Prostate gland (tissue), 2 donors: ENCODE measurements around the gene KCNJ6. TPM values are rescaled to one million over a fixed set of nuclear protein-coding genes. Genes with fewer than 3 reads are reported as not detected.
A peak's percentile ranks its signal among the peaks of the same experiment; 100 is the strongest.

Experiments
- DNase-seq: peaks from one replicate; pipeline ENCODE4 v3.0.0-alpha.2; 2019; ENCODE audit warnings: low spot score
- H3K27ac ChIP-seq, 2 donors: fragments of 200-600 bp; sonication (generic); 2 replicates each; pipeline ENCODE4 v1.5.1; 2017 to 2019
- H3K27me3 ChIP-seq: fragments of 200-600 bp; sonication (generic); replicated peaks from 2 replicates; pipeline ENCODE4 v1.5.1; 2019; ENCODE audit not compliant: insufficient read depth
- H3K36me3 ChIP-seq, 2 donors: fragments of 200-600 bp; sonication (generic); 1 replicate in 1 of 2; 2 replicates in 1 of 2; pipeline versions ENCODE4 v1.5.1 to v1.8.1; 2017 to 2019
- H3K4me1 ChIP-seq: fragments of 200-600 bp; sonication (generic); replicated peaks from 2 replicates; pipeline ENCODE4 v1.5.1; 2019
- H3K4me3 ChIP-seq, 2 donors: fragments of 200-600 bp; sonication (generic); 2 replicates each; pipeline ENCODE4 v1.5.1; 2017 to 2019
- H3K9me3 ChIP-seq: fragments of 200-600 bp; sonication (generic); 2 replicates; pipeline ENCODE4 v1.5.1; 2017
- CTCF ChIP-seq, 4 experiments: fragments of 200-600 bp in 2 of 4; fragments of 450-650 bp in 2 of 4; sonication (generic) in 2 of 4; IDR thresholded peaks; 1 replicate in 3 of 4; 2 replicates in 1 of 4; pipeline ENCODE4 v1.5.1; 2016 to 2019; ENCODE audit warnings: antibody characterized with exemption in 4 of 4, mild to moderate bottlenecking in 2 of 4, moderate library complexity in 2 of 4
- POLR2A ChIP-seq: fragments of 450-650 bp; IDR thresholded peaks from one replicate; pipeline ENCODE4 v1.6.1; 2016; ENCODE audit warnings: antibody characterized with exemption, mild to moderate bottlenecking
- POLR2AphosphoS5 ChIP-seq: sonication (generic); formaldehyde crosslinking; IDR thresholded peaks from one replicate; pipeline ENCODE4 v1.6.1; 2017; ENCODE audit warnings: antibody characterized with exemption
- WGBS: methylation state at CpG from one replicate; pipeline ENCODE4 v1.1.5; 2018; 5-methylcytosine and 5-hydroxymethylcytosine counted together
- intact Hi-C: fragments of 100-400 bp; cut with DNase I; formaldehyde crosslinking; loops from one replicate; pipeline ENCODE4 v1.14.2; 2022
- total RNA-seq, 2 donors: library from RNA; depleted of rRNA; stranded (reverse); fragments of >200 nt; gene quantifications; one replicate each; pipeline ENCODE4 v1.1.0, GENCODE V29; 2016

Gene KCNJ6
- total RNA-seq, 2 donors from 2014 or later = 0.23 to 0.36 TPM

DNA sequence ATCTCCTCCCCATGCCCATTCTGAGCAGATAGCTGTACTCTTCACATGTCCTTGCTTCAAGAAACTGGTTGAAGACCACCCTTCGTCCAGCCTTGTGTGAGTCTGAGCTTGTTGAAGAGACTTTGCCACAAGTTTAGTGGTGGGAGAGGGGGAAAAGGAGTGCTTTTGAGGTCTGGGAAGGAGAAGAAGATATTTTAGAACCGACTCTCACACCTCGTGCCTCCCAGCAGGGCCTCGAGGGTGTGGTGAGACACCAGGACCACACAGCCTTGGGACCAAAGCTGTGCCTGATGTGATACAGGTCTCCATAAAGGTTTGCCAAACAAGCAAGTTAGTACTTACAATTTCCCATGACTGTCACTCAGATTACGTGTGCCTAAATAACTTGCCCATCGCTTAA lies 347.8 kb downstream of the KCNJ6 start:
- H3K36me3 ChIP-seq = no peaks in the 10 kb centered on the region
- no peaks in the 10 kb centered on the region for H3K27me3 ChIP-seq
- TF ChIP-seq POLR2A (no peak), POLR2AphosphoS5 (no peak), CTCF (IDR thresholded peaks at IDR 0.05) (no peak)
- intact Hi-C loops = loop anchor here (10.0 kb wide), 1 partner anchor 584 kb away; no protein-coding TSS in a partner anchor
- DNase-seq = no peak
- 54% methylated on average over 6 of the region's 6 CpGs for WGBS
- H3K9me3 ChIP-seq = no peaks in the 10 kb centered on the region
- H3K4me1 ChIP-seq = no peaks in the 10 kb centered on the region
- no peak overlapping the region for H3K4me3 ChIP-seq
- no peak overlapping the region for H3K27ac ChIP-seq

DNA sequence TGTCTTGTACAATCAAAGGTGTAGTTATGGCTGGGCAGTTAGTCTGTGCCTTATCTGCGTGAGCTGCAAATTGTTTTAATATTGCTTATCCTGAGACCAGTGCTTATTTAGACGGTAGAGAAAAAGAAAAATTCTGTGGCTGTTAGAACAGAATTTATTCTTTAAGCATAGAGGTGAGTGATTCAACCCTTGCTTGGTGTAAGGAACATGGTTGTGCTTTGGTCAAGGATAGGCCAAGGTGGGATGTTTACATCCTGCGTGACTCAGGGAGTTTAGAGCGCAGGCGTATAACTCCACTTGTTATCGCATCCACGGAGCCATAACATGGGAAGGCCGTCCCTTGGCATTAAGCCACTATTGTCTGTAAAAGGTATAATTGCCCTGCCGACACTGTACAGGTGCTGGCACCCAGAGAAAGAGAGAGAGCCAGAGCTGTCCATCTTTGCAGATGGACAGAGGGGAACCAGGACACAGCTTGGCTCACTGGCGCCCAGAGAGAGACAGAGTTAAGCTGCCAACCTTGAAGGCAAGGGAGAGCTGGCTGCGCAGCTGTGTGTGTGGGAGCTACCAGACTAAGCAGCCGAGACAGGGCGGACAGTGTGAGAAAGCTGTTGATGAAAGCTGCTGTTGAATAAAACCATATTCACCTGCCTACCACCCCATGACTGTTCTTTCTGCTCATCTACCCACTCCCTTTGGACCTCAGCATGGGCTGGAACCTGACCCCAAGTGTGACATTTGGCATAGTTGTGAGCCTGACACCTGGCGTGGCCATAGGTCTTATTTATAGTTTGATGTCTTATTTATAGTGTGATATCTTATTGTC lies 349.3 kb downstream of the KCNJ6 start:
- DNase-seq = no peak
- 91% methylated on average over 14 of the region's 14 CpGs for WGBS
- intact Hi-C loops = loop anchor here (10.0 kb wide), 1 partner anchor 582 kb away; no protein-coding TSS in a partner anchor

DNA sequence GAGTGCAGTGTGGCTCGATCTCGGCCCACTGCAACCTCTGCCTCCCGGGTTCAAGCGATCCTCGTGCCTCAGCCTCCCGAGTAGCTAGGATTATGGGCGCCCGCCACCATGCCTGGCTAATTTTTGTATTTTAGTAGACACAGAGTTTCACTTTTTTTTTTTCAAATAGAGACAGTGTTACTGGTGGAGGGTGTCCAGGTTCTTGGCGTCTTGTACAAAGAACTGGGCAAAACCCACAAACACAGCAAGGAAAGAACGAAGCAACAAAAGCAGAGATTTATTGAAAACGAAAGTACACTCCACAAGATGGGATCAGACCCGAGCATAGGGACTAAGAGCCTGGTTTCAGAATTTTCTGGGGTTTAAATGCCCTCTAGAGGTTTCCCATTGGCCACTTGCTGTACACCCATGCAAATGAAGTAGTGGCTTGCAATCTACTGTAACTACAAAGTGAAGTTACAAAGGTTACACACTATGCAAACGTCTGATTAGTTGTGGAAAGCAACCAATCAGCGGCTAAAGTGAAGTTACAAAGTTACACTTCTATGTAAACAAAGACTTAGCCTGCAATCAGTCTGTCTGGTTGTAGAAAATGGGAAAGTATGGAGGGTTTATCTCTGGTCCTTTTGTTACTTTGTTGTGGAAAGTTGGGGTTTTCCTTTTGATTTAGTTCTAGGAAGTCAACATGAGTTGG lies 350.6 kb downstream of the KCNJ6 start:
- no peaks in the 10 kb centered on the region for H3K27me3 ChIP-seq
- no peak for DNase-seq
- H3K27ac ChIP-seq = no peak overlapping the region
- WGBS = 77% methylated on average over 14 of the region's 14 CpGs
- no peak for TF ChIP-seq POLR2A
- no peak for TF ChIP-seq POLR2AphosphoS5
- TF ChIP-seq CTCF (IDR thresholded peaks at IDR 0.05) = no peak
- H3K9me3 ChIP-seq = no peaks in the 10 kb centered on the region
- intact Hi-C loops = loop anchor here (10.0 kb wide), 1 partner anchor 581 kb away; no protein-coding TSS in a partner anchor
- H3K36me3 ChIP-seq = no peaks in the 10 kb centered on the region
- no peak overlapping the region for H3K4me3 ChIP-seq
- no peaks in the 10 kb centered on the region for H3K4me1 ChIP-seq

More for the DNA sequence above, 349.3 kb downstream of the KCNJ6 start:
- H3K9me3 ChIP-seq = no peaks in the 10 kb centered on the region
- no peaks in the 10 kb centered on the region for H3K4me1 ChIP-seq
- H3K4me3 ChIP-seq = no peak overlapping the region
- no peak overlapping the region for H3K27ac ChIP-seq
- no peaks in the 10 kb centered on the region for H3K27me3 ChIP-seq
- H3K36me3 ChIP-seq = no peaks in the 10 kb centered on the region
- TF ChIP-seq POLR2A (no peak), CTCF (IDR thresholded peaks at IDR 0.05) (no peak), POLR2AphosphoS5 (no peak)

DNA sequence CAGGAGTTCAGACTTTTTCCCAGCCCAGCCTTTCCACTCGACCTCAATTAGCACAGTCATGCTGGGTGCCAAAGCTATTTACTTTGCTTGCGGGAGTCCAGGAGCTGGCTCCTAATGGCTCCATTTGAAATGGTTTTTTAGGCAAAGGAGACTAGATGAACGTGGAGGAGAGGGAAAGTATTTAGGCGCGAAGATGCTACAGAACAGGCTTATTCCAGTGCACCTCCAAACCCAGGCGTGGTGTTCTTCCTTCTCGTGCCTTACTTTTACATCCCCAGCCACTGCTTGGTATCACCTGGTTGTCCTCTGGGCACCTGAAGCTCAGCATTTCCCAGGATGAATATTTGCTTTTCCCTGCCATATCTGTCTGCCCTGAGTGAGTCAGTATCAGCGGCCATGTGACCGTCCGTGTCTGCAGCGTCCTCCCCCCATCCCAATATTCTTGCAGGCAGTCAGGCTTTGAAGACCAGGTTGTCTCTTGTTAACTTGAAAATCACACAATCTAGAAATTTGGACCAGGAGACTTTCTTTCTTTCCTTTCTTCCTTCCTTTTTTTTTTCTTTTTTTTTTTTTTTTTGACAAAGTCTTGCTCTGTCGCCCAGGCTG lies 351.2 kb downstream of the KCNJ6 start:
- peak overlapping the region; percentile 77 to 86 for H3K27ac ChIP-seq
- no peaks in the 10 kb centered on the region for H3K9me3 ChIP-seq
- peak overlapping the region in 1 of 2 donors; percentile 55 for H3K4me3 ChIP-seq
- H3K27me3 ChIP-seq = no peaks in the 10 kb centered on the region
- H3K4me1 ChIP-seq = no peaks in the 10 kb centered on the region
- 79% methylated on average over 12 of the region's 12 CpGs for WGBS
- DNase-seq = no peak
- intact Hi-C loops = loop anchor here (5.0 to 10.0 kb wide), 4 partner anchors 198 to 580 kb away; partner anchors contain the start of genes DYRK1A and VPS26C
- no peaks in the 10 kb centered on the region for H3K36me3 ChIP-seq
- TF ChIP-seq POLR2AphosphoS5 (no peak), POLR2A (no peak), CTCF (IDR thresholded peaks at IDR 0.05) (no peak)
